OCI-LY1 (cell line): ENCODE measurements around the gene GNAO1.

Experiments
- H2AFZ ChIP-seq: fragments of 200-600 bp; sonication (generic), shearing (Covaris generic); 2 replicates; pipeline ENCODE4 v1.6.0; 2014; ENCODE audit warnings: antibody characterized with exemption, mild to moderate bottlenecking, low read length
- H3F3A ChIP-seq: fragments of 200-600 bp; sonication (generic), shearing (Covaris generic); 2 replicates; pipeline ENCODE4 v1.6.0; 2014; ENCODE audit warnings: mild to moderate bottlenecking, antibody characterized with exemption, low read length, moderate library complexity; ENCODE audit not compliant: insufficient read depth
- H3K27ac ChIP-seq: fragments of 200-600 bp; sonication (generic); 2 replicates; pipeline ENCODE4 v1.5.1; 2014; ENCODE audit warnings: low read length, mixed run types, mild to moderate bottlenecking, low read depth; ENCODE audit not compliant: poor library complexity, severe bottlenecking
- H3K27me3 ChIP-seq: fragments of 200-600 bp; sonication (generic); 2 replicates; pipeline ENCODE4 v1.6.0; 2014; ENCODE audit warnings: antibody characterized with exemption, mild to moderate bottlenecking, low read length, moderate library complexity; ENCODE audit not compliant: insufficient read depth
- H3K36me3 ChIP-seq: fragments of 200-600 bp; sonication (generic); 2 replicates; pipeline ENCODE4 v1.6.1; 2014; ENCODE audit warnings: mild to moderate bottlenecking, antibody characterized with exemption, low read length, moderate library complexity, mixed read lengths; ENCODE audit not compliant: insufficient read depth
- H3K4me1 ChIP-seq: fragments of 200-600 bp; sonication (generic); 2 replicates; pipeline ENCODE4 v1.5.1; 2014; ENCODE audit warnings: mild to moderate bottlenecking, low read length, moderate library complexity; ENCODE audit not compliant: insufficient read depth, severe bottlenecking
- H3K4me2 ChIP-seq: fragments of 200-600 bp; sonication (generic), shearing (Covaris generic); 2 replicates; pipeline ENCODE4 v1.6.1; 2014; ENCODE audit warnings: low read length
- H3K4me3 ChIP-seq: fragments of 200-600 bp; sonication (generic); 2 replicates; pipeline ENCODE4 v1.5.1; 2014; ENCODE audit warnings: low read length, low read depth, mild to moderate bottlenecking, mixed read lengths; ENCODE audit not compliant: poor library complexity, severe bottlenecking
- H3K79me2 ChIP-seq: fragments of 200-600 bp; shearing (Covaris generic); 2 replicates; pipeline ENCODE4 v1.6.1; 2016; ENCODE audit warnings: mixed run types, low read length, mixed read lengths; ENCODE audit not compliant: insufficient read depth
- H3K9ac ChIP-seq: fragments of 200-600 bp; sonication (generic), shearing (Covaris generic); 2 replicates; pipeline ENCODE4 v1.6.1; 2014; ENCODE audit warnings: mild to moderate bottlenecking, low read length, mixed read lengths
- H3K9me2 ChIP-seq: fragments of 200-600 bp; sonication (generic), shearing (Covaris generic); 2 replicates; pipeline ENCODE4 v1.6.1; 2014; ENCODE audit warnings: low read depth, mild to moderate bottlenecking, low read length, mixed read lengths
- H3K9me3 ChIP-seq: fragments of 200-600 bp; shearing (Covaris generic); 2 replicates; pipeline ENCODE4 v1.6.1; 2014; ENCODE audit warnings: low read length, mixed read lengths
- H4K20me1 ChIP-seq: fragments of 200-600 bp; sonication (generic), shearing (Covaris generic); 2 replicates; pipeline ENCODE4 v1.6.0; 2016; ENCODE audit warnings: mild to moderate bottlenecking, low read length; ENCODE audit not compliant: insufficient read depth
- EZH2 ChIP-seq: fragments of 200-600 bp; sonication (generic), shearing (Covaris generic); IDR thresholded peaks from 2 replicates; pipeline ENCODE4 v1.8.0; 2017; ENCODE audit warnings: borderline replicate concordance, mixed run types, mild to moderate bottlenecking, antibody characterized with exemption, low read length, moderate library complexity, mixed read lengths
- TF ChIP-seq, protein P1 (sequence below): fragments of 200-600 bp; sonication (generic), shearing (Covaris generic); IDR thresholded peaks from 2 replicates; pipeline ENCODE4 v1.5.1; 2017; ENCODE audit warnings: mild to moderate bottlenecking, antibody characterized with exemption, low read length, moderate library complexity, mixed read lengths

Gene GNAO1

DNA sequence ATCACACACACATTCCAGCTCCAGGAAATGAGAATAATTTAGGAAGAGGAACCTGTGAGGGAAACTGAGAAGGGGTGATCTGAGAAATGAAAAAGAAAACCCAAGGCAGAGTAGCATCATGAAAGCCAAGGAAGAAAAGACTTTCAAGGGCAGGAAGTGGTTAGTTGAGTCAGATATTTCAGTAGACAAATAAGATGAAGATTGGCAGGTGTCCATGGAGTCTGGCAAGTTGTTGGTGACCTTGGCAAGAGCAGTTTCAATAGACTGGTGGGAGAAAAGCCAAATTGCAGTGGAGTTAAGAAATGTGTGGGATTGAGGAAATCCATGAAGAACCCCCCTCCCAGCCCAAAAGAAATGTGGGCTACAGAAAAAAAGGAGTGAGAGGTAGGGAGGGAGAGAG lies 10.7 kb downstream of the GNAO1 start:
- no peaks in the 10 kb centered on the region for H3K4me1 ChIP-seq
- H3K4me2 ChIP-seq, result no peak overlapping the region
- no peak for TF ChIP-seq EZH2
- TF ChIP-seq, protein P1, sequence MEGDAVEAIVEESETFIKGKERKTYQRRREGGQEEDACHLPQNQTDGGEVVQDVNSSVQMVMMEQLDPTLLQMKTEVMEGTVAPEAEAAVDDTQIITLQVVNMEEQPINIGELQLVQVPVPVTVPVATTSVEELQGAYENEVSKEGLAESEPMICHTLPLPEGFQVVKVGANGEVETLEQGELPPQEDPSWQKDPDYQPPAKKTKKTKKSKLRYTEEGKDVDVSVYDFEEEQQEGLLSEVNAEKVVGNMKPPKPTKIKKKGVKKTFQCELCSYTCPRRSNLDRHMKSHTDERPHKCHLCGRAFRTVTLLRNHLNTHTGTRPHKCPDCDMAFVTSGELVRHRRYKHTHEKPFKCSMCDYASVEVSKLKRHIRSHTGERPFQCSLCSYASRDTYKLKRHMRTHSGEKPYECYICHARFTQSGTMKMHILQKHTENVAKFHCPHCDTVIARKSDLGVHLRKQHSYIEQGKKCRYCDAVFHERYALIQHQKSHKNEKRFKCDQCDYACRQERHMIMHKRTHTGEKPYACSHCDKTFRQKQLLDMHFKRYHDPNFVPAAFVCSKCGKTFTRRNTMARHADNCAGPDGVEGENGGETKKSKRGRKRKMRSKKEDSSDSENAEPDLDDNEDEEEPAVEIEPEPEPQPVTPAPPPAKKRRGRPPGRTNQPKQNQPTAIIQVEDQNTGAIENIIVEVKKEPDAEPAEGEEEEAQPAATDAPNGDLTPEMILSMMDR, result no peak
- H3K27me3 ChIP-seq, result no peaks in the 10 kb centered on the region
- no peaks in the 10 kb centered on the region for H3K9me2 ChIP-seq
- H3K36me3 ChIP-seq, result no peaks in the 10 kb centered on the region
- H3K27ac ChIP-seq, result no peak overlapping the region
- 0 out of 2 replicates have a peak, but pooled peaks cover 2% of the 10 kb centered on the region for H3K9me3 ChIP-seq
- no peaks in the 10 kb centered on the region for H3F3A ChIP-seq
- H3K4me3 ChIP-seq, result no peak overlapping the region
- no peaks in the 10 kb centered on the region for H3K79me2 ChIP-seq
- no peaks in the 10 kb centered on the region for H4K20me1 ChIP-seq
- no peak overlapping the region for H3K9ac ChIP-seq
- no peak overlapping the region for H2AFZ ChIP-seq

DNA sequence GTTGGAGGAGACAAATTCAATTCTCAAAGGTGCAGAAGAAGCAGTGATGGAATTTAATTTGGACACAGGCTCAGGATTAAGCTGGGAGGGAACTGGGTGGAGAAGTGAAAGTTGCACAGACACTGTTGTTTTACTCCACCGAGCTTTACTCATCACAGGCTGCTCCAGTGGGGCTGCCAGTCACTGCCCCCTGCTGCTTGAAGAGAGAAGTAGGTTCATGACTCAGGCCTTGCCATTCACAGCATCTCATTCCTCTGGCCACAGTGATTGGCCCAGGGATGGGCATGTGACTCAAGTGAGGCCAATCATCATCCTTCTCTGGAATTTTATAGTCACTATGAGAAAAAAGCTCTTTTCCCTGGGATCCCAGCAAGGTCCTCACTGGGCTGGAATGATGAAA lies 11.8 kb downstream of the GNAO1 start:
- Histone ChIP-seq H3K9me2 (no peaks in the 10 kb centered on the region), H4K20me1 (no peaks in the 10 kb centered on the region), H2AFZ (no peak overlapping the region), H3K4me1 (no peaks in the 10 kb centered on the region), H3K9ac (no peak overlapping the region), H3K4me3 (no peak overlapping the region), H3K27ac (no peak overlapping the region), H3K79me2 (no peaks in the 10 kb centered on the region), H3F3A (no peaks in the 10 kb centered on the region), H3K4me2 (no peak overlapping the region), H3K9me3 (0 out of 2 replicates have a peak, but pooled peaks cover 2% of the 10 kb centered on the region), H3K27me3 (no peaks in the 10 kb centered on the region), H3K36me3 (no peaks in the 10 kb centered on the region)
- no peak for TF ChIP-seq EZH2
- TF ChIP-seq, protein P1, result peak; percentile 46; the same call in 1 of the 2 replicates

DNA sequence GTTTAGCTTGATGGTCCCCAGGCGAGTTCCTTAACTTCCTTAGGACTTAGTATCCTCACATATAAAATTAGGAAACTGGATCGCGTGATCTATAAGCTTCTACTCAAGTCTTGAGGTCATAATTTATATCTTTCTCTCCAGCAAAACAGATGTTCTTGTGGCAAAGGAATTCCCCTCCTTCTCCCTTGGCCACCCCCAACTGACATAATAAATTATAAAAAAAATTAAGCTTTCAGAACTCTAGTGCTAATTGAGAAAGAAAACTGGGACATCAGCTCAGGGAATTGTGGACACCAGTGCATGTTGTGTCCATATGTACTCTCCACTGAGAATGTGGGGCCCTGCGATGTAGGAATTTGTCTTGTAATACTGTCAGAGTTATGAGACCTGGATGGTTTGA lies 13.5 kb downstream of the GNAO1 start:
- 0 out of 2 replicates have a peak, but pooled peaks cover 2% of the 10 kb centered on the region for H3K9me3 ChIP-seq
- no peaks in the 10 kb centered on the region for H3K27me3 ChIP-seq

More for the DNA sequence above, 13.5 kb downstream of the GNAO1 start:
- Histone ChIP-seq H3K79me2 (no peaks in the 10 kb centered on the region), H3K4me2 (no peak overlapping the region), H4K20me1 (no peaks in the 10 kb centered on the region), H3K36me3 (no peaks in the 10 kb centered on the region), H3F3A (no peaks in the 10 kb centered on the region), H3K4me3 (no peak overlapping the region), H3K27ac (no peak overlapping the region), H3K4me1 (no peaks in the 10 kb centered on the region), H3K9me2 (no peaks in the 10 kb centered on the region), H2AFZ (no peak overlapping the region), H3K9ac (no peak overlapping the region)
- TF ChIP-seq EZH2, result no peak
- TF ChIP-seq, protein P1, result no peak
